A673 (cell line): ENCODE data around the gene ZC3H18. TPM values are rescaled to one million over a fixed set of nuclear protein-coding genes. Genes with fewer than 3 reads are reported as not detected.

ENCODE experiments used
- BruUV-seq: library from RNA; stranded (reverse); fragments of 400-500 nt; replicated peaks from 2 replicates; lab custom pipeline; 2021; lab: Mats Ljungman, UMichigan
- CTCF ChIA-PET: fragments of 300-600 bp; sonication (Branson Sonifier 250); formaldehyde crosslinking; loops from one replicate; lab custom pipeline; 2022; ENCODE audit warnings: antibody characterized with exemption; lab: Charles Lee
- POLR2A ChIA-PET: fragments of 300-600 bp; sonication (Branson Sonifier 250); formaldehyde crosslinking; loops from one replicate; lab custom pipeline; 2022; ENCODE audit warnings: antibody characterized with exemption; ENCODE audit not compliant: low non-redundant PET; lab: Charles Lee
- DNase-seq: peaks from one replicate; pipeline ENCODE4 v3.0.0-alpha.2; 2015; ENCODE audit warnings: low spot score
- H3K27ac ChIP-seq: fragments of 200-600 bp; sonication (generic); 2 replicates; pipeline ENCODE4 v1.5.1; 2016; ENCODE audit warnings: mixed run types, low read depth, mild to moderate bottlenecking, mixed read lengths, antibody characterized with exemption, low read length; ENCODE audit not compliant: poor library complexity, severe bottlenecking
- H3K27me3 ChIP-seq: fragments of 200-600 bp; sonication (generic); replicated peaks from 2 replicates; pipeline ENCODE4 v1.6.1; 2017; ENCODE audit warnings: mixed run types, low read depth, mild to moderate bottlenecking, mixed read lengths, antibody characterized with exemption, low read length; ENCODE audit not compliant: insufficient read depth, poor library complexity
- H3K36me3 ChIP-seq: fragments of 200-600 bp; sonication (generic); 2 replicates; pipeline ENCODE4 v1.6.1; 2016; ENCODE audit warnings: mixed run types, mild to moderate bottlenecking, mixed read lengths, antibody characterized with exemption, low read length; ENCODE audit not compliant: insufficient read depth, poor library complexity, severe bottlenecking
- H3K4me1 ChIP-seq: fragments of 200-600 bp; sonication (generic); 2 replicates; pipeline ENCODE4 v1.6.1; 2017; ENCODE audit warnings: mixed run types, mild to moderate bottlenecking, mixed read lengths, antibody characterized with exemption, low read length; ENCODE audit not compliant: insufficient read depth, poor library complexity, severe bottlenecking
- H3K4me3 ChIP-seq: fragments of 200-600 bp; sonication (generic); 2 replicates; pipeline ENCODE4 v1.5.1; 2016; ENCODE audit warnings: low read depth, mixed run types, mild to moderate bottlenecking, mixed read lengths, low read length; ENCODE audit not compliant: poor library complexity, severe bottlenecking
- H3K9me3 ChIP-seq: fragments of 200-600 bp; sonication (generic); 2 replicates; pipeline ENCODE4 v1.6.1; 2016; ENCODE audit warnings: mixed run types, low read depth, mild to moderate bottlenecking, mixed read lengths, antibody characterized with exemption, low read length; ENCODE audit not compliant: poor library complexity, severe bottlenecking
- CTCF ChIP-seq: fragments of 300-800, 200-600 bp; sonication (generic); conservative IDR thresholded peaks from 2 replicates; pipeline ENCODE4 v1.5.1; 2017; ENCODE audit warnings: low read depth, mild to moderate bottlenecking, antibody characterized with exemption, low read length, moderate library complexity, mixed read lengths
- EZH2 ChIP-seq: fragments of 200-600 bp; sonication (generic); IDR thresholded peaks from 2 replicates; pipeline ENCODE4 v1.6.1; 2017; ENCODE audit warnings: borderline replicate concordance, low read depth, mild to moderate bottlenecking, mixed read lengths, antibody characterized with exemption, low read length; ENCODE audit not compliant: poor library complexity, severe bottlenecking
- intact Hi-C: fragments of 100-400 bp; cut with micrococcal nuclease; formaldehyde crosslinking; loops from one replicate; pipeline ENCODE4 v1.10.0; 2022; ENCODE audit not compliant: unreplicated experiment
- total RNA-seq: library from RNA; stranded (reverse); gene quantifications from 2 replicates; pipeline ENCODE4 v1.2.3, GENCODE V29; 2021

Gene ZC3H18
- total RNA-seq, 1 experiment from 2014 or later, result 83.4 TPM

- TF ChIP-seq CTCF (no peak), EZH2 (no peak)
- BruUV-seq, result TSS peak; percentile 39
- intact Hi-C loops, result no loop called here
- ChIA-PET CTCF (interaction anchor here (0.6 kb wide), 1 partner anchor 17 kb away, joined by 3 read pairs; no protein-coding TSS in a partner anchor), POLR2A (no interaction called here)
- Histone ChIP-seq H3K27me3 (no peaks in the 10 kb centered on the region), H3K36me3 (no peaks in the 10 kb centered on the region), H3K4me3 (peak overlapping the region; percentile 38), H3K27ac (peak overlapping the region; percentile 61), H3K4me1 (no peaks in the 10 kb centered on the region), H3K9me3 (no peaks in the 10 kb centered on the region)
- no peak for DNase-seq
These were observed 37.6 kb upstream of the ZC3H18 start for GRCh38 chr16:88532434-88533241.

GRCh38 chr16:88533381-88533917, 36.8 kb upstream of the ZC3H18 start:
- Histone ChIP-seq H3K27me3 (peaks cover 1% of the 10 kb centered on the region), H3K4me3 (peak overlapping the region; percentile 38), H3K27ac (peak overlapping the region; percentile 61), H3K4me1 (no peaks in the 10 kb centered on the region), H3K36me3 (no peaks in the 10 kb centered on the region), H3K9me3 (no peaks in the 10 kb centered on the region)
- DNase-seq, result peak; percentile 52
- no TSS peak for BruUV-seq
- ChIA-PET CTCF (no interaction called here), POLR2A (no interaction called here)
- TF ChIP-seq EZH2, result no peak
- TF ChIP-seq CTCF, result no peak
- intact Hi-C loops, result no loop called here

DNA sequence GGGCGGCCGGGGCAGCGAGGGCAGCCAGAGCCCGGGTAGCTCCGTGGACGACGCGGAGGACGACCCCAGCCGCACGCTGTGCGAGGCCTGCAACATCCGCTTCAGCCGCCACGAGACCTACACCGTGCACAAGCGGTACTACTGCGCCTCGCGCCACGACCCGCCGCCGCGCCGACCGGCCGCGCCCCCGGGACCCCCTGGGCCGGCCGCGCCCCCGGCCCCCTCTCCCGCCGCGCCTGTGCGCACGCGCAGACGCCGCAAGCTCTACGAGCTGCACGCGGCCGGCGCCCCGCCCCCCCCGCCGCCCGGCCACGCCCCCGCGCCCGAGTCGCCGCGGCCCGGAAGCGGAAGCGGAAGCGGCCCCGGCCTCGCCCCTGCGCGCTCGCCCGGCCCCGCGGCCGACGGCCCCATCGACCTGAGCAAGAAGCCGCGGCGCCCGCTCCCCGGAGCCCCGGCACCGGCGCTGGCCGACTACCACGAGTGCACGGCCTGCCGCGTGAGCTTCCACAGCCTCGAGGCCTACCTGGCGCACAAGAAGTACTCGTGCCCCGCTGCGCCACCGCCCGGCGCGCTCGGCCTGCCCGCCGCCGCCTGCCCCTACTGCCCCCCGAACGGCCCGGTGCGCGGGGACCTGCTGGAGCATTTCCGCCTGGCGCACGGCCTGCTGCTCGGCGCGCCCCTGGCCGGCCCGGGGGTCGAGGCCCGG, 36.1 kb upstream of the ZC3H18 start:
- no TSS peak for BruUV-seq
- Histone ChIP-seq H3K27me3 (peaks cover 4% of the 10 kb centered on the region), H3K4me1 (no peaks in the 10 kb centered on the region), H3K4me3 (peak overlapping the region; percentile 67), H3K36me3 (no peaks in the 10 kb centered on the region), H3K9me3 (no peaks in the 10 kb centered on the region), H3K27ac (peak overlapping the region; percentile 77)
- TF ChIP-seq CTCF, result no peak
- ChIA-PET POLR2A (no interaction called here), CTCF (interaction anchor here (0.5 kb wide), 1 partner anchor 29 kb away, joined by 3 read pairs; no protein-coding TSS in a partner anchor)
- intact Hi-C loops, result no loop called here
- DNase-seq, result peak; percentile 87
